HG02943 (cell line): ENCODE data around the gene KLHDC4.
"Not testable (repeated sequence)": the region's sequence is repeated elsewhere in the genome, so short reads cannot be mapped to it uniquely, and the experiment has no call there.

Experiments used
- ATAC-seq: cut with Tn5 transposase; IDR thresholded peaks from one replicate; pipeline ENCODE4 v1.9.1; 2021; ENCODE audit warnings: mild to moderate bottlenecking, low read depth, moderate library complexity; ENCODE audit not compliant: unreplicated experiment

Gene KLHDC4

GRCh38 chr16:87788730-87789436 lies 23.1 kb upstream of the KLHDC4 start:
- not testable (repeated sequence) for ATAC-seq

DNA sequence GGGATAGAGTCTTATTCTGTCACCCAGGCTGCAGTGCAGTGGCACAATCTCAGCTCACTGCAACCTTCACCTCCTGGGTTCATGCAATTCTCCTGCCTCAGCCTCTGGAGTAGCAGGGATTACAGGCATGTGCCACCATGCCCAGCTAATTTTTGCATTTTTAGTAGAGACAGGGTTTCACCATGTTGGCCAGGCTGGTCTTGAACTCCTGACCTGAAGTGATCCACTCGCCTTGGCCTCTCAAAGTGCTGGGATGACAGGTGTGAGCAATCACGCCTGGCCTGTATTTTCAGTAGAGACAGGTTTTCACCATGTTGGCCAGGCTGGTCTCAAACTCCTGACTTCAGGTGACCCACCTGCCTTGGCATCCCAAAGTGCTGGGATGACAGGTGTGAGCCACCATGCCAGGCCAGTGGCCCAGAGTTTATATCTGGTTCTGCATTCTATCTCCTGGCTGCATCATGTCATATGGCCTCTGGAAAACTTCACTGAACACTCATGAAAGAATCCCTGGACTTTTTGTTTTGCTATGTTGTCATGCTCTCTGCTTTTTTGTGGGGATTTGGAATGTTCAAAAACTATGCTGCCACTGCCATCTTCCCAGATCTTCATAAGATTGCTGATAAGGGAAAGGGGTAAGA lies 21.8 kb upstream of the KLHDC4 start:
- ATAC-seq: not testable (repeated sequence)

- ATAC-seq: no peak
Observed at GRCh38 chr16:87784812-87785211, 19.0 kb upstream of the KLHDC4 start.

- ATAC-seq: no peak
Observed at GRCh38 chr16:87782033-87782432, 16.2 kb upstream of the KLHDC4 start.

DNA sequence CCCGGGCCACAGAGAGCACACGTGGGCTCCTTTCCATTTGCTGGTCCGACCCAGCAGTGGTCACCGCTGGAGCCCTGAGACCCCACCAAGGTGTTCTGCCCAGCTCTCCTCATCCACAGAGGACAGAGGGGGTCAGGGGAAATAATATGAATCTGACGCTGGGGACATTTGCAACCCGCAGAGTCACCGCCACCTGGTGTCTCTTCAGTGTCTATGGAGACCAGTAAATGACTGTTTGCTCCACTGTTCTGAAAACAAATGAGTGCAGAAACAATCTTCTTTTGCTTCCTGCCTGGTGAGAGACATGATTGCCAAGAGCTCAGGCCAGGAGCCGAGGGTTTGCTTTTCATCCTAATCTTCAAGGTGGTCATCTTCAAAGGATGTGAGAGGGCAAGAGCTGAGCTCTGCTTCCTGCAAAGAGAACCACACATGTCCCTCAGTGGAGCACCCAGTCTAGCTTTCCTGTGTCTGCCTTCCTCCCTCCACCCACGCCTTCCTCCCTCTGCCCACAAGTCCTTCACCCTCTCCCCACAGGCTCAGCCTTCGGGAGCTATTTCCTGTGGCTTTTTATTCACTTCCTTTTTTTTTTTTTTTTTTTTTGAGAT lies 14.7 kb upstream of the KLHDC4 start:
- no peak for ATAC-seq

- peak; percentile 49 for ATAC-seq
Observed at GRCh38 chr16:87778830-87779579, 13.2 kb upstream of the KLHDC4 start.

GRCh38 chr16:87778476-87778829 lies 12.7 kb upstream of the KLHDC4 start:
- no peak for ATAC-seq

DNA sequence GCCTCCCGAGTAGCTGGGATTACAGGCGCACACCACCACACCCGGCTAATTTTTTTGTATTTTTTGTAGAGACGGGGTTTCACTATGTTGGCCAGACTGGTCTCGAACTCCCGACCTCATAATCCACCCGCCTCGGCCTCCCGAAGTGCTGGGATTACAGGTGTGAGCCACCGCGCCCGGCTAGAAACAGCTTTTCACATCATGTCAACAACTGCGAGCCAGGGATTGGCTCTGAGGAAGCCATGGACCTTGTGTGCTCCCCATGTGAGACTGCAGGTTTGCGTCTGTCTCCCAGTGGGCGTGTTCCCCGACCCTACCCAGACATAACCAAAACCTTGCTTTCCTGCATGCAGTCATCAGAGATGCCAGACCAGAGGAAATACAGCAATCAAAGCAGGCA lies 8.1 kb upstream of the KLHDC4 start:
- not testable (repeated sequence) for ATAC-seq

DNA sequence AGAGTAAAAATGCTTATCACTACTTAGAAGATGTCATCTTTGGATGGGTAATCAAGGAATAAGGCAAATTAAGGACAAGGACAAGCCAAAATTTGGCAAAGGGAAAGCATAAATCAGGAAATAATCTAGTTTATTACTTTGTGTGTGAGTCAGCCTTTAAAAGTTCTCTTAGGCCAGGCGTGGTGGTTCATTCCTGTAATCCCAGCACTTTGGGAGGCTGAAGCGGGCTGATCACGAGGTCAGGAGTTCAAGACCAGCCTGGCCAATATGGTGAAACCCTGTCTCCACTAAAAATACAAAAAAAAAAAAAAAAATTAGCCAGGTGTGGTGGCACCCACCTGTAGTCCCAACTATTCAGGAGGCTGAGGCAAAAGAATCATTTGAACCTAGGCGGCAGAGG lies 1.7 kb upstream of the KLHDC4 start:
- ATAC-seq: not testable (repeated sequence)

- no peak for ATAC-seq
Observed at GRCh38 chr16:87766485-87766797, 655 bp upstream of the KLHDC4 start.

- ATAC-seq: peak; percentile 33
Observed at GRCh38 chr16:87765473-87765775, 362 bp downstream of the KLHDC4 start.

DNA sequence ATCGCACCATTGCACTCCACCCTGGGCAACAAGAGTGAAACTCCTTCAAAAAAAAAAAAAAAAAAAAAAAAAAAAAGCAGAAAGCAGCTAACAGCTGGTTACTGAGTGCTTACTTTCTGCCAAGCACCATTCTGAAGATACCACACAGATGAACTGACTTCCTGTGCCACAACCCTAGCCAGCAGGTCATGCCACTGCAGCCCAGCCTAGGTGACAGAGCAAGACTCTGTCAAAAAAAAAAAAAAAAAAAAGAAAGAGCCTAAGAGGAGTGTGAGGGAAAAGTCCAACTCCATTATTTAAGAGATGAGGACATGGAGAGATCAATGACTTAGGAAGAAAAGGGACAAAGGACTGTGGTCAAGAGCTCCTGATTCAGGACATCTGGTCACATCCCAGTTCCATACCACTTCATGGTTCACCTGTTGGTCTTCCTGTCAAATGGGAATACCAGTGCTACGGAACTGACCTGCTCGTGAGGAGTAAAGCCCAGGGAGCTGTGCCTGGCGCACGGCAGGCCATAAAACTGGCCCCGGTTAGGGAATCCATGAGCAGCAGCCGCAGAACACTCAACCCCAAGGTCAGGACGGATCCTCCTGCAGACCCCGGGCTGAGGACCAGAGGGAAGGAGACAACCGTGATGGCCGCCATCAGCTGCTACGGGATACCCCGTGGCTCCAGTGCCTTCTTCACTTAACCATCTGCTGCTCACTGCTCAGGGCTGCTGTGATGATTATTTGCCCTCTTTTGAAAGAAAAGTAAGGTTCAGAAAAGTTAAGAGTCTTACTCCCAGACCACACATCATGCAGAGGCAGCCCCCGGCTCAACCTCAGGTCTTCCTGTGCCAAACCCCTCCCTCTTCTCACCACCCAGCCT lies 950 bp downstream of the KLHDC4 start:
- ATAC-seq: no peak

DNA sequence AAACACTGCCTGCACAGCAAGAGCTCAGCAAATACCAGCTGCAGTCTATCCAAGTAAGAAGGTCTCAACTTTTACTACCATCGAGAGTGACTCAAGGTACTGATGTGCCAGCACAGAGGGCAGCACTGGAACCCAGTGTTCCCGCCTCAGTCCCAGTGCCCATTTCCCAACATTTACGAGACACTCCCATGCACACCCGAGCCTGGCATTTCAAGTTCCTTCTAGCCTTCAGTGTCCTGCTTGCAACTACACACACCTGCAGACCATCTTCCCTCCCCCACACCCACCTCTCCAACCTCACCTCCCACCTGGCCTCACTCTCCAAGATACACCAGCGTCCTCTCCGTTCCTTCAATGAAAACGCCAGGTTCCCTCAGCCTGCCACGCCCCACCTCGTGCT lies 3.2 kb downstream of the KLHDC4 start:
- ATAC-seq: no peak

- no peak for ATAC-seq
Observed at GRCh38 chr16:87762071-87762571, 3.7 kb downstream of the KLHDC4 start.

- no peak for ATAC-seq
Observed at GRCh38 chr16:87761060-87761459, 4.7 kb downstream of the KLHDC4 start.

GRCh38 chr16:87757841-87758426 lies 7.9 kb downstream of the KLHDC4 start:
- no peak for ATAC-seq

DNA sequence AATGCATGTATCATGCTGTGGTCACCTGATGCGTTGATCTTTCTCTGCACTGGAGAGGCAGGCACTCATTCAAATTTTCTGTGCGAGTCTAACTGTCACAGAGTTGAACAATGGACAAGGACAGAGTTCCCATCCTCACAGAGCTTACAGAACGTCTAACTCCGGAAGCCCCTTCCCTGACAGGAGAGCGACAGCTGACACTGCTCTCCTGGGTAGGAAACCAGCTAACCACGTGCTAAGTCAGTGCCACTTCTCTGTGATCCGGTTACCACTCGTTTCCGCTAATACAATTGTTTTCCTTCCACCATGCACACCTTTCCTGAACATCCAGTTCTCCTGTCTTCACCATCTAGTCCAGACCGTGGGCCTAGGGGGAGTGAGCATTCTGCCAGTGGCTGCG lies 11.3 kb downstream of the KLHDC4 start:
- no peak for ATAC-seq

DNA sequence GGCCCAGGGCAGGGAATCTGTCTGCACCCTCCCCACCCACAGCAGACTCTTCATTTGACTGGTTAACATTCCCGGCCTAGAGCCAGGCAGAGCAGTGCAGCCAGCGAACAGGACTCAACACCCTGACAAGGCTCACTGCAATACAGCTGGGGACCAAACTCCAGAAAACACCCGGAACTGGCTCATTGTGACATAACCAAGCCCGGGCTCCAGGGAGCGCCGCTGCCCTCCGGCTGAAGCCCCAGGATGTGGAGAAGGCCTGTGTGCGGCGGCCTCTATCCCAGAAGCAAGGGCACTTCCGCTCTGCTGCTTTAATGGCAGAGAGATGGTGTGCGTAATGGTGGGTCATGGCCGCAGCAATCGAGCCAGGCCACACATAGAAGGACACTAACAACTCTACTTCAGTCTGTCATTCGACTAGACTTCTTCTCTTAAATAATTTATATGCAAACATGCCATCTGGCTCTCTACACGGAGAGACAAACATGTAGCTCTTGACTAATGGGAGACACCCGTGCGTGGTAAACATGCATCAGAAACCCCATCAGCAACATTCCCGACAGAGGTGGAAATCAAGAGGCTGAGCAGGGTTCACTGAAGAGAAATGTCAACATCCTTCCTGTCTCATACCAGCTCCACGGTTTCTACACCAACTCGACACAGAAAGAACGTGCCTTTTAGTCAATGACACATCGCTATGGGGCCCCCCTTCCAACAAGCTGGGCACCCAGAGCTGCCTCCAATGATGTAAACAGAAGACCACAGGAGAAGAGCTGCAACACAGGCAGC lies 18.0 kb downstream of the KLHDC4 start:
- ATAC-seq: no peak

DNA sequence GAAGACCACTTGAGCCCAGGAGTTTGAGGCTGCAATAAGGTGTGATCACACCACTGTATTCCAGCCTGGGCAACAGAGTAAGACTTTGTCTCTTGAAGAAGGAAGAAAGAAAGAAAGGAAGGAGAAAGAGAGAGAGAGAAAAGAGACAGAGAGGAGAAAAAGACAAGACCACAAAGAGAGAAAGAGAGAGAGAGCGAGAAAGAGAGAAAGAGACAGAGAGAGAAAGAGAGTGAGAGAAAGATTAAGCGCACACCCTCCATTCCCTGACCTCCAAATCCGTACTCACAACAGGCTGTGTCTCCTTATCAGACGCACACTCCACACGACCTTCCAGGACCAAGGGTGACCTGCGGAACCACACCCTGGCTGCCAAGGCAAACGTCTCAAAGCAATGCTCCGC lies 19.6 kb downstream of the KLHDC4 start:
- no peak for ATAC-seq
